GM12878 (cell line): Measurements from ENCODE around the gene NAV2. TPM values are rescaled to one million over a fixed set of nuclear protein-coding genes. Genes with fewer than 3 reads are reported as not detected.

Experiments
- ATAC-seq: fragments of 200-7000 bp; cut with Tn5 transposase; 3 replicates; pipeline ENCODE4 v1.9.1; 2020; ENCODE audit warnings: mild to moderate bottlenecking, moderate library complexity
- BruUV-seq: library from RNA; stranded (reverse); fragments of 400-500 nt; replicated peaks from 2 replicates; lab custom pipeline; 2021; lab: Mats Ljungman, UMichigan
- CTCF ChIA-PET: fragments of 300-600 bp; sonication (Branson Sonifier 250); formaldehyde crosslinking; extraction: SDS; loops from one replicate; lab custom pipeline; 2021; ENCODE audit warnings: inconsistent platforms; lab: Yijun Ruan, JAX
- POLR2A ChIA-PET: fragments of 350-600 bp; formaldehyde crosslinking; extraction: SDS; loops from one replicate; lab custom pipeline; 2021; ENCODE audit warnings: inconsistent platforms; lab: Charles Lee
- RAD21 ChIA-PET: fragments of 300-600 bp; sonication (Branson Sonifier 250); formaldehyde crosslinking; loops from one replicate; lab custom pipeline; 2023; ENCODE audit warnings: antibody characterized with exemption; ENCODE audit not compliant: unreplicated experiment; lab: Charles Lee
- SMC1A ChIA-PET: fragments of 300-600 bp; sonication (Branson Sonifier 250); formaldehyde crosslinking; loops from one replicate; lab custom pipeline; 2023; ENCODE audit not compliant: unreplicated experiment, uncharacterized antibody; lab: Charles Lee
- DNase-seq: peaks from one replicate; pipeline ENCODE4 v3.0.0-alpha.2; 2011; ENCODE audit warnings: low read depth, low spot score
- FAIRE-seq: peaks from 3 replicates; lab custom pipeline; 2011; peaks lifted over from hg19 to GRCh38; lab: Jason Lieb, UNC
- H2AFZ ChIP-seq: 2 replicates; pipeline ENCODE4 v1.6.0; 2011; ENCODE audit warnings: low read depth, low read length, control low read depth; ENCODE audit not compliant: control insufficient read depth
- H3K27ac ChIP-seq: 2 replicates; pipeline ENCODE4 v1.5.1; 2011; ENCODE audit warnings: control low read depth; ENCODE audit not compliant: control insufficient read depth, insufficient read depth
- H3K27me3 ChIP-seq, 2 experiments: replicated peaks in 1 of 2; 2 replicates each; pipeline versions ENCODE4 v1.6.0 to v1.6.1; 2011; ENCODE audit warnings: low read length in 1 of 2; ENCODE audit not compliant: control insufficient read depth in 2 of 2, insufficient read depth in 2 of 2
- H3K36me3 ChIP-seq, 2 experiments: 2 replicates each; pipeline ENCODE4 v1.5.1; 2011; ENCODE audit warnings: low read length in 1 of 2; ENCODE audit not compliant: control insufficient read depth in 2 of 2, insufficient read depth in 2 of 2
- H3K4me1 ChIP-seq: 2 replicates; pipeline ENCODE4 v1.6.1; 2011; ENCODE audit warnings: mild to moderate bottlenecking, low read length, moderate library complexity, mixed read lengths; ENCODE audit not compliant: control insufficient read depth, insufficient read depth
- H3K4me2 ChIP-seq: 2 replicates; pipeline ENCODE4 v1.6.0; 2011; ENCODE audit warnings: control low read depth; ENCODE audit not compliant: control insufficient read depth, insufficient read depth
- H3K4me3 ChIP-seq: fragments of 200-600 bp; sonication (generic); 2 replicates; pipeline ENCODE4 v1.5.1; 2016
- H3K79me2 ChIP-seq: 2 replicates; pipeline ENCODE4 v1.6.0; 2011; ENCODE audit warnings: low read length; ENCODE audit not compliant: control insufficient read depth, insufficient read depth
- H3K9ac ChIP-seq: 2 replicates; pipeline ENCODE4 v1.8.0; 2011; ENCODE audit warnings: low read length, control low read depth, mixed read lengths; ENCODE audit not compliant: control insufficient read depth, insufficient read depth
- H3K9me3 ChIP-seq: replicated peaks from 3 replicates; pipeline ENCODE4 v1.5.1; 2011; ENCODE audit warnings: mild to moderate bottlenecking, low read length; ENCODE audit not compliant: control insufficient read depth, insufficient read depth
- H4K20me1 ChIP-seq: 2 replicates; pipeline ENCODE4 v1.6.0; 2011; ENCODE audit not compliant: control insufficient read depth, insufficient read depth
- BRCA1 ChIP-seq: IDR thresholded peaks from 2 replicates; pipeline ENCODE4 v1.6.1; 2011; ENCODE audit warnings: low read depth, low read length, improper control_type of control experiment
- EZH2 ChIP-seq: IDR thresholded peaks from 2 replicates; pipeline ENCODE4 v1.6.1; 2012; ENCODE audit warnings: low read depth, mild to moderate bottlenecking, control low read depth, inconsistent platforms, low read length, borderline replicate concordance; ENCODE audit not compliant: control insufficient read depth
- FOXM1 ChIP-seq: IDR thresholded peaks from 2 replicates; pipeline ENCODE4 v1.6.1; 2012; ENCODE audit warnings: low read depth, mild to moderate bottlenecking, inconsistent platforms, low read length, moderate library complexity
- MTA2 ChIP-seq: fragments of 450-650 bp; IDR thresholded peaks from 2 replicates; pipeline ENCODE4 v1.6.1; 2016; ENCODE audit warnings: low read depth, mild to moderate bottlenecking, moderate library complexity
- NFXL1 ChIP-seq: fragments of 450-650 bp; IDR thresholded peaks from 2 replicates; pipeline ENCODE4 v1.6.1; 2017; ENCODE audit warnings: antibody characterized with exemption, mild to moderate bottlenecking, borderline replicate concordance
- PML ChIP-seq: IDR thresholded peaks from 2 replicates; pipeline ENCODE4 v1.6.1; 2012; ENCODE audit warnings: low read length, inconsistent platforms
- POU2F2 ChIP-seq: IDR thresholded peaks from 3 replicates; pipeline ENCODE4 v1.6.1; 2011; ENCODE audit warnings: low read depth, mild to moderate bottlenecking, low read length, borderline replicate concordance
- PRDM15 ChIP-seq: fragments of 450-650 bp; formaldehyde crosslinking; IDR thresholded peaks from 2 replicates; pipeline ENCODE4 v1.4.0; 2020; ENCODE audit warnings: mild to moderate bottlenecking, moderate library complexity
- SMARCA5 ChIP-seq: fragments of 450-650 bp; IDR thresholded peaks from 2 replicates; pipeline ENCODE4 v1.6.1; 2017; ENCODE audit warnings: mild to moderate bottlenecking
- TAF1 ChIP-seq: IDR thresholded peaks from 2 replicates; pipeline ENCODE4 v1.6.1; 2011; ENCODE audit warnings: mild to moderate bottlenecking, low read depth, low read length, borderline replicate concordance
- ZBTB11 ChIP-seq: fragments of 450-650 bp; formaldehyde crosslinking; IDR thresholded peaks from 2 replicates; pipeline ENCODE4 v1.5.0; 2022; ENCODE audit warnings: mild to moderate bottlenecking, missing genetic modification characterization
- ZBTB40 ChIP-seq: fragments of 450-650 bp; IDR thresholded peaks from 2 replicates; pipeline ENCODE4 v1.6.1; 2016; ENCODE audit warnings: mild to moderate bottlenecking, moderate library complexity, borderline replicate concordance
- ZNF217 ChIP-seq: fragments of 450-650 bp; IDR thresholded peaks from 2 replicates; pipeline ENCODE4 v1.6.1; 2017; ENCODE audit warnings: antibody characterized with exemption, mild to moderate bottlenecking
- WGBS: methylation state at CpG from one replicate; pipeline ENCODE4 v1.1.6; 2016; ENCODE audit warnings: low lambda C conversion rate; ENCODE audit not compliant: insufficient replicate concordance, insufficient coverage; ENCODE audit errors: missing lambda C conversion rate; 5-methylcytosine and 5-hydroxymethylcytosine counted together
- in situ Hi-C: fragments of 300-500 bp; cut with MboI; formaldehyde crosslinking; loops from 9 replicates; pipeline ENCODE4 v1.14.3; 2018; ENCODE audit warnings: mixed read lengths
- intact Hi-C: fragments of 100-400 bp; cut with micrococcal nuclease; formaldehyde crosslinking; loops from one replicate; pipeline ENCODE4 v1.14.2; 2022; ENCODE audit not compliant: unreplicated experiment
- polyA plus RNA-seq, 11 experiments: library from polyadenylated mRNA; depleted of rRNA in 4 of 11; unstranded in 6 of 11; stranded (reverse) in 5 of 11; fragments of >200 nt; fragmentation: Nextera tagmentation in 4 of 11; fragmentation: Illumina TruSeq in 1 of 11; extraction: Ambion mirVana in 4 of 11; extraction: Trizol in 1 of 11; gene quantifications; 1 replicate in 1 of 11; 2 replicates in 10 of 11; pipeline versions ENCODE4 v1.2.1 to v1.2.3, GENCODE V29; 2011 to 2016; ENCODE audit warnings: inconsistent platforms in 2 of 11, missing spikeins in 2 of 11, low read depth in 1 of 11
- total RNA-seq, 4 experiments: library from RNA; depleted of rRNA in 3 of 4; stranded (reverse); fragments of >200 nt in 3 of 4; fragmentation: Illumina TruSeq in 1 of 4; extraction: Trizol in 1 of 4; gene quantifications; 2 replicates each; pipeline versions ENCODE4 v1.2.1 to v1.2.3, GENCODE V29; 2013 to 2021

NAV2 gene
- total and polyA plus RNA-seq, 10 of the 15 experiments (the other 5 are each of a cell fraction or from before 2014, with no cell fraction given): 0.35 to 6.1 (median 1.1) TPM

GRCh38 chr11:20126724-20127123, 414.1 kb downstream of the NAV2 start:
- WGBS: 37% methylated on average over 8 of the region's 8 CpGs
- Histone ChIP-seq H3K4me2 (no peak overlapping the region), H3K9me3 (no peaks in the 10 kb centered on the region), H3K4me3 (no peak overlapping the region), H3K9ac (no peak overlapping the region), H2AFZ (no peak overlapping the region), H3K36me3 (no peaks in the 10 kb centered on the region), H4K20me1 (0 out of 2 replicates have a peak, but pooled peaks cover 3% of the 10 kb centered on the region), H3K4me1 (no peaks in the 10 kb centered on the region), H3K27me3 (peaks cover 0 to 1% of the 10 kb centered on the region in 2 experiments; a peak in 2 of 4 replicates), H3K79me2 (no peaks in the 10 kb centered on the region), H3K27ac (no peak overlapping the region)
- DNase-seq (no peak), FAIRE-seq (no peak), ATAC-seq (no peak)
- ChIA-PET RAD21 (interaction anchor here (1.4 to 4.0 kb wide), 4 partner anchors 175 to 483 kb away, joined by 3 to 46 read pairs (median 14); no protein-coding TSS in a partner anchor), SMC1A (interaction anchor here (0.9 to 3.3 kb wide), 4 partner anchors 24 to 232 kb away, joined by 3 to 56 read pairs (median 10); no protein-coding TSS in a partner anchor), CTCF (interaction anchor here (1.5 to 4.0 kb wide), 13 partner anchors 14 to 483 kb away, joined by 4 to 131 read pairs (median 9); no protein-coding TSS in a partner anchor), POLR2A (no interaction called here)
- in situ Hi-C loops: loop anchor here (5.0 kb wide), 2 partner anchors 226 to 486 kb away; no protein-coding TSS in a partner anchor
- no TSS peak for BruUV-seq
- intact Hi-C loops: loop anchor here (5.0 to 10.0 kb wide), 3 partner anchors 174 to 546 kb away; no protein-coding TSS in a partner anchor
- TF ChIP-seq POU2F2 (no peak), ZBTB11 (no peak), EZH2 (no peak), BRCA1 (no peak), MTA2 (no peak), ZNF217 (no peak), NFXL1 (no peak), TAF1 (no peak), FOXM1 (no peak), SMARCA5 (no peak), ZBTB40 (no peak), PRDM15 (CRISPR knock-in tag) (no peak), PML (no peak)
